GM18502 (cell line): ENCODE results near the gene ST7.
"Not testable (repeated sequence)": the region's sequence is repeated elsewhere in the genome, so short reads cannot be mapped to it uniquely, and the experiment has no call there.

Source experiments
- ATAC-seq: cut with Tn5 transposase; IDR thresholded peaks from one replicate; pipeline ENCODE4 v1.9.1; 2021; ENCODE audit warnings: mild to moderate bottlenecking; ENCODE audit not compliant: unreplicated experiment, poor library complexity

ST7 gene

DNA sequence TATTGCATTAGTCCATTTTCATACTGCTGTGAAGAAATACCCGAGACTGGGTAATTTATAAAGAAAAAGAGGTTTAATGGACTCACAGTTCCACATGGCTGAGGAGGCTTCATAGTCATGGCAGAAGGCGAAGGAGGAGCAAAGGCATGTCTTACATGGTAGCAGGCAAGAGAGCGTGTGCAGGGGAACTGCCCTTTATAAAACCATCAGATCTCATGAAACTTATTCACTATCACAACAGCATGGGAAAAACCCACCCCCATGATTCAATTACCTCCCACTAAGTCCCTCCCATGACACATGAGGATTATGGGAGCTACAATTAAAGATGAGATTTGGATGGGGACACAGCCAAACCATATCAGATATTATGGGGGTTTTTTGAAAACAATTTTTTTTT, 21.7 kb downstream of the ST7 start:
- not testable (repeated sequence) for ATAC-seq

DNA sequence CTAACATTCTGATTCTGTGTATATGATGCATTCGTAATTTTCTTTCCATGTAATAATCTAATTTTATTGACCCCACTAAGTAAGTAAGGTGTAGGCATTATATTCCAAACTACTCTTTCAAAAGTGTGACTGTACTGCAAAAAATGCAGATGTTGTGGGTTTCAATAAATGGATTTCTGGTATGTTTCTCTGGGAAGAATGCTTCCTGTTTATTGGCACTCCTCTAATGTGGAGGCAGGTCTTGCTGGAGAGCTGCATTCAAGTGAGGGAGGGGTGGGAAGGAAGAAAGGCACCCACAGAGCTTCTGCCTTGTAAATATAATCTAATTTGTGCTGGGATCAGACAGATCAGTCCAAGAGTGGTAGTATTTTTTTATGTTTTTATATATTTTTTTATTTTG, 23.9 kb downstream of the ST7 start:
- no peak for ATAC-seq

DNA sequence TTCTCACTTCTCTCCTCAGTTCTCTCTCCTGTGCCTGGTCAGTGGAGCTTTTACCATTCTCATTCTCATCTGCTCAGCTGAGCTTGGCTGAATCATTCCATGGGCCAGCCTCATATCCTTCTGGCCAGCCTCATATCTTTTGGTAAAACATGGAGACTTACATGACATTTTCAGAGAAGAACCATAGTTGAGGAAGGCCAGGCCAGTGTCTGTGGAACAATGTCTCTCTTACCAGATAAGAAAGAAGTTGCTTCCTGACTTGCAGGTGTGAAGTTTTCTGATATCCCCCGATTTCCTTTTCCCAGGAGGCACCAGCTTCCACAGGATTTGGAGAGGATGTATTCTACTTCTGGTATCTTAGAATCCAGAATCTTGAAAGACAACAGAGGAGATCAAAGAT, 24.7 kb downstream of the ST7 start:
- no peak for ATAC-seq

DNA sequence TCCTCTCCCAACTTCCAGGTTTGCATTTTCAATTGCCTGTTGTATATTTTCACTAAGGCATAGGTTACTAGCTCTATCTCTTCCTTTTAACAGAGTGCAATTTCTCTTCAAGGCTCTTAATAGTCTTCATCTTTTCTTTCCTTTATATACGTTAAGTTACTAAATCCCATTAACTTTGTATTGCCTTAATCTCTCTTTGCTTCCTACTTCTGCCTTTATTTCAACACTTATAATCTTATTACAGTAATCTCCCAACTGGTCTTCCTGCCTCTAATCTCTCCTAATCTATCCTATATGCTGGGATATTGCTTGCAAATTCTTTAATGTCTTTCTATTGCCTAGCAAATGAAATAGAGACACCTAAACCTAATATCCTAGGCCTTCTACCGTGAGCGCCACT, 26.1 kb downstream of the ST7 start:
- ATAC-seq: no peak

DNA sequence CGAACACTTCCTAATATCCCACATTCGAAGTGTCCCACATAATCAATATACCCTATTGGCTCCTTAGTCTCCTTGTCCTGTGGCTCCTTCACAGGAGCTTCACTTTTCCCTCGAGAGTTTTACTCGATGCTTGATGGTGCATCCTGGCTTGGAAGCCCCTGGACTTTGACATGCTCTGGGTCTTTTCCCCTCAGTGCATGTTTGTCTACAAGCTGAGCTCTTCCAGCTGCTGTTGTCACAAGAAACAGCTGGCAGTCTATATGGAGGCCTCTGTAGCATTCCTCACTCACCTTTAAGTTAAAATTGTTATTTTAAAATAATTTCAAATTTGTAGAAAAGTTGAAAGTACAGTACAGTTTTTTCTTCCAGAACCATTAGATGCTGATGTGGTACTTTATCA, 27.1 kb downstream of the ST7 start:
- ATAC-seq: no peak

DNA sequence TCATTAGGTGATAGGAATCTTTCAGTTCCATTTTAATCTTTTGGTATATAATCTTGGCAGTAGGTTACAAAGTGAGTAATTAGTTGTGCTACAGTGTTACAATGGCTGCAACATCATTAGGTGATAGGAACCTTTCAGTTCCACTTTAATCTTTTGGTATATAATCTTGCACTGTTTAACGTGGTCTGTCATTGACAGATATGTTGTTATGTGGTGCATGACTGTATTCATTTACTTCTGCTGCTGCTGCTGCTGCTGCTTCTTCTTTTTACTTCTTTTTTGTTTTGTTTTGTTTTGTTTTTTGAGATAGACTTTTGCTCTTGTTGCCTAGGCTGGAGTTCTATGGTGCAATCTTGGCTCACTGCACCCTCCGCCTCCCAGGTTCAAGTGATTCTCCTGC, 28.6 kb downstream of the ST7 start:
- ATAC-seq: no peak

DNA sequence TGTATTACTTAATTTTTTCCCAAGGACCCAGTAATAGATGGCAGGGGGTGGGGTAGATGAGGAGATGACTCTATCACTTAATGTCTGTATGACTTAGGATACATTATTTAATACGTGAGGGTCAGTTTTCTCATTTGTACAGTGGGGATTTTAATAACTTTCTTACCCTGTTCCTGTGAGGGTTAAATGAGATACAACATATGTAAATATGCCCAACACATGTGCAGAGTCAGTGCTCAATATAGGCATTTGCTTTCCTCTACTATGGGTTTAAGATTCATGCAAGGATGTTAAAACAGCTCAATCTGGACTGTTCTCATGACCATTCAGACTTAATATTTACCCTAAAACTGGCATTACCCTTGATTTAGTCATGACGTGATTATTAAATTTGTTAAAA, 31.2 kb downstream of the ST7 start:
- peak; percentile 15 for ATAC-seq

DNA sequence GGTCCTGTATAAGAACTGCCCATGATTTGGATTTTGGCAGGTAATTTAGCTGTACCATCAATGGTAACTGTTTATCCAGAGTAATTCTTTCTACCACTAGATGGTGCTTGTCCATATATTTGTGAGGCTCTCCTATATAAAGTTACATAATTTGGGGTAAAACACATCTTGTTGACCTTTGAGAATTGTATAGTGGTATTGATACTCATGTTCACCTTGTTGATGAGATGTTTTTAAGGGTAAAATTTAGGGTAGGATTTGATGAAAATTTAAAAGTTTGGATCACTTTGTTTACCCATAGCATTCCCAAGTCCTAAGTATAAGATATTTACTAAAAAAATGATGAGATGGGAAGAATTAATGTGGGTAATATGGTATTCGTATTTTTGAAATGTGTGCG, 31.6 kb downstream of the ST7 start:
- ATAC-seq: peak; percentile 65

DNA sequence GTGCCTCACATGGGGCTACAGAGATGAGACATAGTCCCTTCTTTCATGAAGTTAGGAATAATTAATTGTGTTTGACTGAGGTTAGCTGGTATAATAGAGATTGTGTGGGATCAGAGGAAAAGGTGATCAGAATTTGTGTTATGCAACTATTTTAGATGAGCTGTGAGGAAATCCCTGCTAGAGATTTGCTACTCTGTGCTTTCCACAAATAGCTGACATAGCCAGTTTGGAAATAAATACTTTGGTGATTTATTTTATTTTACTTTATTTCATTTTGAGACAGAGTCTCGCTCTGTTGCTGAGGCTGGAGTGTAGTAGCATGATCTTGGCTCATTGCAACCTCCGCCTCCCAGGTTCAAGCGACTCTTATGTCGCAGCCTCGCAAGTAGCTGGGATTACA, 32.3 kb downstream of the ST7 start:
- ATAC-seq: no peak

DNA sequence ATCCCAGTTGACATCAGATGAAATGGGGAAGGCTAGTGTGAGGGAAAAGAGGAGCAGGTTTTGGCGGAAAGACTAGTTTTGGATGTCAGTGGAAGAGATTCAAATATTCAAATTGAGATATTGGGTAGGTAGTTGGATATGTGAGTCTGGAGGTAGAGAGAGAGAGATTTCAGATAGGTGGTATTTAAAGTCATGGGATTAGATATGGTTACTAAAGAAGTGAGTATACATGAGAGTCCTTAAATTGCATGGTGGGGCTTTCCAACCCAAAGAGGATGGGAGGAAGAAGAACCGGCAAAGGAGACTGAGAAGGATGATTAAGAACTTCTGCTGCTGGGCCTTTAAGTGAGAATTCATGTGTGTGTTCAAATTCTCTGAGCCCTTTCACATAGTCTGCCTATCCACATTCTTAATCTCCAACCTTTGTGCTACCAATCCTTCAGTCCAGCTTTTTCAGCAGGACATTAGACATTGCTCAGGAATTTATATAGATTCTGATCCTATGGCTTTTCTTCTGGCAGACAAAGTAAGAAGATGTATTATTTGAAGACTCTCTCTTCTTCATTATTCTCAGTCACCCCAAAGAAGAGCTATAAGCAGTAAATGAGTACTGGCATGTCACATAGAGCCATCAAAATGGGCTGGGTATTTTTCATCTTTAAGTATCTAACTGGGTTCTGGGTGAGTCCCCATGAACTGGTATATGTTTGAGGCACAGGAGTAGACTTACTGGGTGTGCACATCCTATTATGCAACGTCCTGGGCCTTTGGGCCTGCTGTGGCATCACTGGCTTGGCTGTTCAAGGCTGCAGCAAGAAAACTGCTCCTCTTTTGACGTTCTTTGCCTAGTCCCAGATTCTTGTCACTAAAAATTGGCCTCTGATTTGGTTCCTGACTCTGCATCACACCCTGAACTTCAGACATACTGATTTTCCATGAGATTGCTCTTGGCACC, 33.6 kb downstream of the ST7 start:
- peak; percentile 38 for ATAC-seq

DNA sequence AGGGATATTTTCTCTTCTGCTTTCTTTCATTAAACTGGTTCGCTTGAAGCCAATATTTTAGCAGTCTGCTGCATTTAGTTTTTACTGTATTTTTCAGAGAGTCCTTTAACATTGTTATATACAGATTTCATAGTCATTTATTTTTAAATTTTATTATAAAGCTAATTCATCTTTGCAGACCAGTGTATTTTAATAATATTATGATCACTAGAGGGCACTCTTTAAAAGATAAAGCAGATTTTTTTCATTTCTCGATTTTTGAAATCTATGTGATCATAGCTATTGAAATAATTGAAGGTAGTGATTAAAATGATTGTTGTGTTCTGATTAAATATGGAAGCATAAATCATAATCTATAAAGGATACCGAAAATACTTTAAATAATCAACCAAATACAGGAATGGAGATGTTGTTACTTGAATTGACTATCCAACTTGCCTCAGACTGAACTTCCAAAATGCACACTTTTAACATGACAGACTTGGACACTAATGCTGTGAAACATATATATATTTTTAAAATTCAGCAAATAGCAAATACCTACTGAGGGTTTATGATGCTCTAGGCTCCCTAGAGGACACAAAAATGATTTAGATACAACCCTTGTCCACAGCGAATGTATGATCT, 35.2 kb downstream of the ST7 start:
- ATAC-seq: no peak

DNA sequence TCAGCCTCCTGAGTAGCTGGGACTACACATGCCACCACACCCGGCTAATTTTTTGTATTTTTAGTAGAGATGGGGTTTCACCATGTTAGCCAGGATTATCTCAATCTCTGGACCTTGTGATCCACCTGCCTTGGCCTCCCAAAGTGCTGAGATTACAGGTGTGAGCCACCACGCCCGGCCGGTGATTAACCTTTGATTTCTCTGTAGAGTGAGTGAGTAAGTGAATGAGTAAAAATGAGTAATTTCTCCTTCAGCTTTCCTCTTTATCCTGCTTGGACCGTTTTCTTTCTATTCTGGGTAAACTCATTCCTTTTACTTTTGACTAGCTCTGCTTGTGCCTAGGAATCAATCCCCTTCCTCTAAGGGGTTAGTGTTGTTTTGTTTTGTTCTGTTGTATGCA, 36.8 kb downstream of the ST7 start:
- no peak for ATAC-seq

DNA sequence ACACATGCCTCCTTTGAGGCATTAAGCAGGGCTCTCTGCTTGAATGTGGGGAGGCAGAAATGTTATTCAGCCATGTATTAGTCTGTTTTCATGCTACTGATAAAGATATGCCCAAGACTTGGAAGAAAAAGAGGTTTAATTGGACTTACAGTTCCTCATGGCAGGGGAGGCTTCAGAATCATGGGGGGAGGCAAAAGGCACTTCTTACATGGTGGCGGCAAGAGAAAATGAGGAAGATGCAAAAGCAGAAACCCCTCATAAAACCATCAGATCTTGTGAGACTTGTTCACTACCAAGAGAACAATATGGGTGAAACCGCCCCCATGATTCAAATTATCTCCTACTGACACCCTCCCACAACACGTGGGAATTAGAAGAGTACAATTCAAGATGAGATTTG, 37.9 kb downstream of the ST7 start:
- no peak for ATAC-seq

DNA sequence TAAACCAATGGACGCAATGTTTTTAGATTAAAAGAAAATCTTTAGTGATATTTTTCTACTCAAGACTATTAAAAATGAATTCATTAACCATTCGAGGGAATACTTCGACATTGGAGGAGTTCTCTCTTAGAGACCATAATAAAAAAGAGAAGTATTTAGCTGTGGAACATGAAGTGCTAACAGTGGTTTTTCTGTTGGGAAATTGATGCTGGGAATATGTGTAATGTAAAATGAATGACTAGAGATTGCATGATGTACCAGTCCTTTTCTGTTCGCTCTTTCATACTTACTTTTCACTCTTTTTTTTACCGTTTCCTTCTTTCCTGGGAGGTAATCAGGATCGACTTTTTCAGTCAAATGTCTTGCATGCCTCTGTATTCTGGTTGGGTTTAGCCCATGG, 41.3 kb downstream of the ST7 start:
- no peak for ATAC-seq

DNA sequence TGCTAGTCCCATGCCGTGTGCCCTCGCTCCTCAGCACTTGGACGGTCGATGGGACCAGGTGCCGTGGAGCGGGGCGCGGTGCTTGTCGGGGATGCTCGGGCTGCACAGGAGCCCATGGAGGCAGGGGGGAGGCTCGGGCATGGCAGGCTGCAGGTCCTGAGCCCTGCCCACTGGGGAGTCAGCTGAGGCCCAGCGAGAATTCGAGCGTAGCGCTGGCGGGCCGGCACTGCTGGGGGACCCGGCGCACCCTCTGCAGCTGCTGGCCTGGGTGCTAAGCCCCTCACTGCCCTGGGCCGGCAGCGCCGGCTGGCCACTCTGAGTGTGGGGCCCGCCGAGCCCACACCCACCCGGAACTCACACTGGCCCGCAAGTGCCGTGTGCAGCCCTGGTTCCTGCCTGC, 44.7 kb downstream of the ST7 start:
- no peak for ATAC-seq

DNA sequence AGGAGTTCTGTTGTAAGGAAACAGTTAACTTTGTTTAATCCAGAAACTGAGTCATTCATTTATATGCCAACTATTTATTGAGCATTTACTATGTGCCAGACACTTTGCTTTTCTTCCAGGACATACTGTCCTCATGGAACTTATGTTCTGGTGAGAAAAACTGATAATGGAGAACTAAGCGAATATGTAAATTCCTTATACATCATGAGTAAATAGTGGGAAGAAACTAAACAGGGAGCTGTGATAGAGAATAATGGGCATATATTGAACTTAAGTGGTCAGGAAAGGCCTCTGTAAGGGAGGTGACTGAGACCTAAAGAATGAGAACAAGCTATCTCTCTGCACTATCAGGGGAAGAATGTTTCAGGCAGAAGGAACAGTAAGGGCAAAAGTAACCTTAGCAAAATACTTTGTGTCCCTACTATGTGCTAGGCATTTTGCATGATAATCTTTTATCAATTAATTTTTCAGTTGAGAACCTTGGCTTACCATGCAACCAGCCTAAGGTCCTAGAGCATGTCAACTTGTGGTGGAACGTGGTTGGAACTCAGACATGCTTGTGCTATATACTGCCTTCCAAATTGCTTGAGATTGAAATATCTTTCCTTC, 45.4 kb downstream of the ST7 start:
- no peak for ATAC-seq

DNA sequence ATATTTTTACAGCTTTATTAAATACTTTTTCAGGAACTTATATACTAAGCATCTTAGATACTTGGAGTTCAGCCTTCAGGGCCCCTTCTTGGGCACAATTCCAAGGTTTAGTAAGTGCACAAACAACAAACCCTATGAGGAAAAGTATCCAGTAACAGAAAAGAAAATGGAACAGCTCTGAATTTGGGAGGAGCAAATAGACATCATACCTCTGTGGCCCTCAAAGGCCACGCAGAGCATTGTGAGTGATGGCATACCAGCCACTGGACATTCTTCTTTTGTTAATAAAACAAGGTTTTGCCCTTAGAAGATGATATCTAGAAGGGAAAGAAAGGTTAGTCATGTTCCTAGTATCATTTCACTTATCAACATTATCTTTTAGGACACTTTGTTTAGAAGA, 46.0 kb downstream of the ST7 start:
- no peak for ATAC-seq

DNA sequence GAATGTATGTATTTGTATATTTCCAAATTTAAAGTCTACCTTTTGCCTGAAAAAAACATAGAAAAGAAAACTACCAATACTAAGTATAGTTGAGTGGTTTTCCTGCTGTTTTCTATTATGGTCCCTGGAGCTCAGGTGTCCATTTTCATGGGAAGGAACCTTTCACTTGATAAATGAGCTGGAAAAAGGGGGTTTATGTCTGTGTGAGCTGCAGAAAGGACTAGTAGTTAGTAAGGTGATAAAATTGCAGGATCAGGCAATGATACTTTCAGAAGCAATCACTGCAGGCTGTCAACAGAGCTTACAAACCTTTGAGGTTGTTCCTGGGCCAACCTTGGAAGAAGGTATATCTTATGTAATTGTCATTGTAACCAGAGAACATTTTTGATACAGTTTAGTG, 48.0 kb downstream of the ST7 start:
- ATAC-seq: no peak

DNA sequence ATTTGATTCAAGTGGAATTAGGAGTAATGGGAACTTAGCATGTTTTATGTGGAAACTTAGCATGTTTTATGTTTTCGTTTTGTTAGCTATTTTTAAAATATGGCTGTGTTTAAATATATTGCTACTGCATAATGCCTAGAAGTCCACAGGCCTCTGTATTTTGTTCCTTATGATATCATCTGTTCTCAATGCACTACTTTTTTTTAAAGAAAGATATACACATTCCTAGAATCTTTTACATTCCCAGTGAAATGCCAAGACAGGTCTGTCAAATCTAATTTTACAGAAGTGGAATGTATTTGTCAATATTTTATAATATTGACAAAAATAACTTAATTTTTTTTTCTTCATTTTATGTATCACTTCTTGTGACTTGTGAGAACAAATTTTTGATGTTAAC, 51.6 kb downstream of the ST7 start:
- ATAC-seq: no peak

DNA sequence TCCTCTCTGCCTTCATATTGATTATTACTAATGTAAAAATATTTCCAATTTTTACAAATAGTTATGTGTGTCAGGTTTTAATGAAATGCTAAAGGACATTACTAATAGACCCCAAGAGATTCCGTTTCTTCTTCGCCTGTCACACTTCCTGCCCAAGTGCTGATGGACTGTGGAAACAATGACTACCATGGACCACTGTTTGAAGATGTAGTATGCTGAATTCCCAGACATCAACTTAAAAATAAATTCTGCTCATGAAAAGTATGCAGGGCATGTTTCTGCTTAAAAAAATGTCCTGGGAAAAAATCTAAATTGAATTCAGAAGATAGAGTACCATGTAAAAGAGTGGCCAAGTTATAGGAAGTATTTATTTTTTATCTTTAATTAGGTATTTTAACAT, 52.1 kb downstream of the ST7 start:
- ATAC-seq: no peak

DNA sequence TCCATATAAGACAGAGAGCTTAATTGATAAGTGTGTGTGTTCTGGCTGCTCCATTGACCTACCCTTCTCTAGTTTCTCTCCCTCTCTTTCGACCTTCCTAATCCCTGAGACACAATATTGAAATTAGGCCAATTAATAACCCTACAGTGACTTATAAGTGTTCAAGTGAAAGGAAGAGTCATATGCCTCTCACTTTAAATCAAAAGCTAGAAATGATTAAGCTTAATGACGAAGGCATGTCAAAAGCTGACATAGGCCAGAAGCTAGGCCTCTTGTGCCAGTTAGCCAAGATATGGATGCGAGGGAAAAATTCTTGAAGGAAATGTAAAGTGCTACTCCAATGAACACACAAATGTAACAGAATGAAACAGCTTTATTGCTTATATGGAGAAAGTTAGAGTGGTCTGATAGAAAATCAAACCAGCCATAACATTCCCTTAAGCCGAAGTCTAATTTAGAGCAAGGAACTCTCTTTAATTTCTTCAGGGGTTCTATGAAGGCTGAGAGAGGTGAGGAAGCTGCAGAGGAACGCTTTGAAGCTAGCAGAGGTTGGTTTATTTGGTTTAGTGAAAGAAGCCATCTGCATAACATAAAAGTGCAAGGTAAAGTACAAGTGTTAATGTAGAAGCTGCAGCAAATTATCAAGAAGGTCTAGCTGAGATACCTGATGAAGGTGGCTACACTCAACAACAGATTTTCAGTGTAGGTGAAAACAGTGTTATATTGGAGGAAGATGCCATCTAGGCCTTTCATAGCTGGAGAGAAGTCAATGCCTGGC, 53.8 kb downstream of the ST7 start:
- ATAC-seq: no peak
